ENCODE results near the gene UBQLN4. TPM values are rescaled to one million over a fixed set of nuclear protein-coding genes. Genes with fewer than 3 reads are reported as not detected.

Gene UBQLN4
- polyA plus RNA-seq, 1 of the 3 experiments (the other 2 are of a cell fraction), result 37.0 TPM

DNA sequence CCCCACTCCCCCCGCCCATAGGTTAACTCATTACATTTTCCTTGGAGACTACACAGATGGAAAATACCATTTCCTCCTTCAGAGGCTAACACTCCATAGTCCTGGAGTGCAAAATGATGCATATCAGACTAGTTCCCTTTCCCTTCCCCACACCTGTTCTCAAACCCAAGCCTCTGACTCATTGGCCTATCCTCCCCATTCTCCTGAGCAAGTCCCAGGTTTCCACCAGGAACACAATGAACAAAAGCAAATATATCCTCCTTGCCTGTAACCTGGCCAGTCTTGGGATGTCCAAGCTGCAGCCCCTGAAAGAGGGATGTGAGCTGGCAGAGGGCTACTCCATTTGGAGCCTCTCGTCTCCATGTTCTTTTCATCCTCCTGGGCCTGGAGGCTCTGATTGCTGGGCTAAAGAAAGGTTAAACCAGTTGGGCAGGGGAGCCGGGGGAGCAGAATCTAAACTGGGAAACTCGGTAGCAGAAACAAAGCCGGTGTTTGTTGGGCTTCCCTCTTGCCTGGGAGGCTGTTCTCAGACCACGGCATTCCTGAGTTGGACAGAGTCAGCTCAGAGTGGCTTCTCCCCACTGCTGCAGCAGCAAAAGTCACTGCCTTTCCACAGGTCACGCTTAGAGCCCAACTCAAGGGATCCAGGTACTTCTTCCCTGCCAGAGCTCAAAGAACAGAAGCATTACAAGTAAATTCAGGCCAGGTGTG is 46.8 kb downstream of the UBQLN4 start:
- H4K20me1 ChIP-seq (ENCODE audit: insufficient read depth), result no peaks in the 10 kb centered on the region; the same call in 1 of the 2 replicates

More for the DNA sequence above, 46.8 kb downstream of the UBQLN4 start:
- ChIA-PET POLR2A (interaction anchor here (0.7 kb wide), 1 partner anchor 75 kb away, joined by 3 read pairs; no protein-coding TSS in a partner anchor), CTCF (interaction anchor here (1.4 to 3.3 kb wide), 4 partner anchors 17 to 756 kb away, joined by 3 to 12 read pairs (median 5); no protein-coding TSS in a partner anchor)
- H3K4me2 ChIP-seq, result no peak overlapping the region
- no peaks in the 10 kb centered on the region for H3K79me2 ChIP-seq (ENCODE audit: insufficient read depth)
- no peaks in the 10 kb centered on the region for H3K9me2 ChIP-seq
- H3K4me1 ChIP-seq (ENCODE audit: control insufficient read depth in 1 of 2, insufficient read depth in 2 of 2, low read depth in 1 of 2, low read length in 1 of 2), result peaks cover 0 to 6% of the 10 kb centered on the region in 2 experiments; a peak in 1 of 4 replicates
- WGBS (ENCODE audit: low lambda C conversion rate), result 83% methylated on average over 6 of the region's 7 CpGs
- H3K9ac ChIP-seq, result no peak overlapping the region
- no peaks in the 10 kb centered on the region for H3K27me3 ChIP-seq (ENCODE audit: insufficient read depth)
- peaks cover 26 to 29% of the 10 kb centered on the region in 2 experiments for H3K36me3 ChIP-seq (replicated peaks in 1 of 2; ENCODE audit: control insufficient read depth in 1 of 2, insufficient read depth in 2 of 2, low read length in 1 of 2)
- peaks cover 47% of the 10 kb centered on the region for H3F3A ChIP-seq (replicated peaks; ENCODE audit: insufficient read depth)
- TF ChIP-seq RXRA (IDR thresholded peaks at IDR 0.05; ENCODE audit: borderline replicate concordance, low read depth) (no peak), TCF12 (IDR thresholded peaks at IDR 0.05) (no peak), NFIC (IDR thresholded peaks at IDR 0.05; ENCODE audit: borderline replicate concordance) (no peak), FOXJ3 (CRISPR knock-in tag; IDR thresholded peaks at IDR 0.05) (no peak), EZH2phosphoT487 (IDR thresholded peaks at IDR 0.05; ENCODE audit: borderline replicate concordance, low read depth) (no peak), REST (IDR thresholded peaks at IDR 0.05; ENCODE audit: low read depth, low read length) (no peak), PBX3 (IDR thresholded peaks at IDR 0.05) (no peak), CTCF (IDR thresholded peaks at IDR 0.05) (no peak), RCOR1 (IDR thresholded peaks at IDR 0.05; ENCODE audit: low read length) (no peak), MXI1 (IDR thresholded peaks at IDR 0.05; ENCODE audit: low read depth, low read length) (no peak), MEF2A (IDR thresholded peaks at IDR 0.05; ENCODE audit: borderline replicate concordance, low read depth) (no peak), TEAD4 (IDR thresholded peaks at IDR 0.05; ENCODE audit: borderline replicate concordance, insufficient read depth) (no peak), NRF1 (IDR thresholded peaks at IDR 0.05; ENCODE audit: low read depth, low read length) (no peak), RFX5 (IDR thresholded peaks at IDR 0.05; ENCODE audit: low read length) (no peak), FOSL2 (IDR thresholded peaks at IDR 0.05; ENCODE audit: borderline replicate concordance, low read depth) (no peak), SIN3A (IDR thresholded peaks at IDR 0.05; ENCODE audit: borderline replicate concordance, low read depth, low read length) (no peak), SMC3 (IDR thresholded peaks at IDR 0.05; ENCODE audit: low read depth, low read length) (no peak)
- TF ChIP-seq, protein P1, sequence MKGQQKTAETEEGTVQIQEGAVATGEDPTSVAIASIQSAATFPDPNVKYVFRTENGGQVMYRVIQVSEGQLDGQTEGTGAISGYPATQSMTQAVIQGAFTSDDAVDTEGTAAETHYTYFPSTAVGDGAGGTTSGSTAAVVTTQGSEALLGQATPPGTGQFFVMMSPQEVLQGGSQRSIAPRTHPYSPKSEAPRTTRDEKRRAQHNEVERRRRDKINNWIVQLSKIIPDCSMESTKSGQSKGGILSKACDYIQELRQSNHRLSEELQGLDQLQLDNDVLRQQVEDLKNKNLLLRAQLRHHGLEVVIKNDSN (IDR thresholded peaks at IDR 0.05; ENCODE audit: borderline replicate concordance, low read depth), result no peak
- TF ChIP-seq, protein P2, sequence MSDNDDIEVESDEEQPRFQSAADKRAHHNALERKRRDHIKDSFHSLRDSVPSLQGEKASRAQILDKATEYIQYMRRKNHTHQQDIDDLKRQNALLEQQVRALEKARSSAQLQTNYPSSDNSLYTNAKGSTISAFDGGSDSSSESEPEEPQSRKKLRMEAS (IDR thresholded peaks at IDR 0.05; ENCODE audit: low read depth), result no peak
- DNase-seq, result no peak
- no peak overlapping the region for H2AFZ ChIP-seq (ENCODE audit: low read depth)
- H3K27ac ChIP-seq (ENCODE audit: low read depth in 2 of 2, low read length in 1 of 2), result no peak overlapping the region
- no peak overlapping the region for H3K4me3 ChIP-seq (ENCODE audit: low read depth in 2 of 2, low read length in 1 of 2)
- no peaks in the 10 kb centered on the region for H3K9me3 ChIP-seq
